Effector memory CD8-positive, alpha-beta T cell (primary cell): ENCODE results near the gene MAPKBP1.
A peak's percentile ranks its signal among the peaks of the same experiment; 100 is the strongest.

Experiments used
- ATAC-seq: fragments of 150-1000 bp; cut with Tn5 transposase; replicated peaks from 2 replicates; pipeline ENCODE4 v1.10.0; 2021; ENCODE audit warnings: mild to moderate bottlenecking, moderate library complexity
- DNase-seq, 3 experiments: peaks; one replicate each; pipeline ENCODE4 v3.0.0; 2021
- H3K27ac Mint-ChIP-seq, 2 donors: one replicate each; pipeline ENCODE4 v1.8.0; 2022; ENCODE audit warnings: mild to moderate bottlenecking in 2 of 2, mixed read lengths in 2 of 2, moderate library complexity in 2 of 2
- H3K27me3 Mint-ChIP-seq, 2 donors: one replicate each; pipeline ENCODE4 v1.8.0; 2022; ENCODE audit warnings: mixed read lengths in 2 of 2
- H3K36me3 Mint-ChIP-seq: one replicate; pipeline ENCODE4 v1.8.0; 2022; ENCODE audit warnings: mild to moderate bottlenecking, moderate library complexity, mixed read lengths; ENCODE audit not compliant: insufficient read depth
- H3K4me1 Mint-ChIP-seq, 2 donors: one replicate each; pipeline ENCODE4 v1.8.0; 2022; ENCODE audit warnings: low read depth in 2 of 2, mixed read lengths in 2 of 2
- H3K4me3 Mint-ChIP-seq, 2 donors: one replicate each; pipeline ENCODE4 v1.8.0; 2022; ENCODE audit warnings: mild to moderate bottlenecking in 2 of 2, mixed read lengths in 2 of 2, moderate library complexity in 2 of 2
- H3K9me3 Mint-ChIP-seq, 2 donors: one replicate each; pipeline ENCODE4 v1.8.0; 2022; ENCODE audit warnings: mixed read lengths in 2 of 2

Gene MAPKBP1

GRCh38 chr15:41817781-41818180 lies 43.5 kb downstream of the MAPKBP1 start:
- DNase-seq, result no peak
- no peaks in the 10 kb centered on the region for H3K4me1 Mint-ChIP-seq
- no peak for ATAC-seq
- H3K27ac Mint-ChIP-seq, result no peak overlapping the region
- H3K36me3 Mint-ChIP-seq, result peaks cover 27% of the 10 kb centered on the region
- H3K9me3 Mint-ChIP-seq, result no peaks in the 10 kb centered on the region
- no peaks in the 10 kb centered on the region for H3K27me3 Mint-ChIP-seq
- H3K4me3 Mint-ChIP-seq, result no peak overlapping the region

DNA sequence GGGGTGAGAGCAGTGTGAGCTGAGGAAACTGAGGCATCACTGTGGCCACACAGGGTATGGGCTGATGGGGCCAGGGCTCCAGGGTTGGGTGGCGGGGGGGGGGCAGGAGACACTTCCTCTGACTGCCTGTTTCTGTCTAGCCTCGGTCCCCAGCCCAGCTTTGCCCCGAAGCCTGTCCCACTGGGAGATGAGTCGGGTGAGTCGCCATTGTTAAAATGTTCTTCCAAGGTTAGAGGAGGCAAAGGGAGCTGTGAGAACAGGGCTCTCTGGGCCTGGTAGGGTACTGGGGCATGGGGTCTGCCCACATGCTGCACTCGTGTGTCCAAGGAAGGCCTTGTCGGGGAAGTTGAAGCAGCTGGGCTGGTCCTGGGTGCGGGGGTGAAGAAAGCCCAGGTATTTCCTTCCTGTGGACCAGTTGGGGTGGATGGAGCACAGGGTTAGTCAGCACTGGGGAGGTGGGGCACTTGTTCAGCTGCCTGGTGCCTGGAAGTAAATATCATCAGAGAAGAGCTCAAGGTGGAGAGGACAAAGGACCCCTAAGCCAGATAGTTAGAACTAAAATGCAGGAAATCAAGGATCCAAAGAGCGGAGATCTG lies 45.3 kb downstream of the MAPKBP1 start:
- no peak for DNase-seq
- Mint-ChIP-seq H3K27me3 (no peaks in the 10 kb centered on the region), H3K4me3 (no peak overlapping the region), H3K36me3 (peaks cover 22% of the 10 kb centered on the region), H3K9me3 (no peaks in the 10 kb centered on the region), H3K27ac (peak overlapping the region; percentile 23 to 73), H3K4me1 (no peaks in the 10 kb centered on the region)
- ATAC-seq, result no peak

DNA sequence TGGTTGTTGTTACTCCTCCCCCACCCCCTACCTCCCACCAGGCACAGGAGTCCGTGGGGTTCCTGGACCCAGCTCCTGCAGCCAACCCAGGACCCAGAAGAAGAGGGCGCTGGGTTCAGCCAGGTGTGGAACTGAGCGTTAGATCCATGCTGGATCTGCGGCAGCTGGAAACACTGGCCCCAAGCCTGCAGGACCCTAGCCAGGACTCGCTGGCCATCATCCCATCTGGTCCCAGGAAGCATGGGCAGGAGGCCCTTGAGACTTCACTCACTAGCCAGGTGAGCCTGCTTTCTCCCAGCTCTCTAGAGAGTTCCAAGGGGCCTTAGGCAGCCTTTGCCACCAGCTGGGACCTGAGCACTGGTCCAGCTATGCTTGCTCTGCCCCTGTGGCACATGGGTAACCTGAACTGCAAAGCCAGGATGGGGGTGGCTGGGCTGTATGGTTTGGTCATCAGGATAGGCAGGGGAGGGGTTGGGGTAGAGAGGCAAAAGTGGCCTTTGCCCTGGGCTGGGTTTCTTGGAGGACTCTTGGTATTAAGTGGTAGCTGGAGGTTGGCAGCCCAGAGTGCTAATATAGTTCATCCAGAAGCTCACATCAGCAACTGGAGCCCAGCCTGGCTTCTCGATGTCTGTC lies 46.6 kb downstream of the MAPKBP1 start:
- Mint-ChIP-seq H3K36me3 (peaks cover 25% of the 10 kb centered on the region), H3K27ac (peak overlapping the region in 1 of 2 donors; percentile 39), H3K4me3 (no peak overlapping the region), H3K4me1 (no peaks in the 10 kb centered on the region), H3K27me3 (no peaks in the 10 kb centered on the region), H3K9me3 (no peaks in the 10 kb centered on the region)
- ATAC-seq (no peak), DNase-seq (no peak)

GRCh38 chr15:41821831-41822230 lies 47.5 kb downstream of the MAPKBP1 start:
- H3K27ac Mint-ChIP-seq, result peak overlapping the region in 1 of 2 donors; percentile 39
- no peaks in the 10 kb centered on the region for H3K9me3 Mint-ChIP-seq
- peaks cover 4 to 5% of the 10 kb centered on the region in 2 donors for H3K4me1 Mint-ChIP-seq
- H3K27me3 Mint-ChIP-seq, result no peaks in the 10 kb centered on the region
- DNase-seq (no peak), ATAC-seq (no peak)
- H3K36me3 Mint-ChIP-seq, result peaks cover 24% of the 10 kb centered on the region
- no peak overlapping the region for H3K4me3 Mint-ChIP-seq

- H3K4me1 Mint-ChIP-seq, result peaks cover 4 to 5% of the 10 kb centered on the region in 2 donors
- no peak overlapping the region for H3K27ac Mint-ChIP-seq
Measured at GRCh38 chr15:41822471-41822870, 48.2 kb downstream of the MAPKBP1 start.

DNA sequence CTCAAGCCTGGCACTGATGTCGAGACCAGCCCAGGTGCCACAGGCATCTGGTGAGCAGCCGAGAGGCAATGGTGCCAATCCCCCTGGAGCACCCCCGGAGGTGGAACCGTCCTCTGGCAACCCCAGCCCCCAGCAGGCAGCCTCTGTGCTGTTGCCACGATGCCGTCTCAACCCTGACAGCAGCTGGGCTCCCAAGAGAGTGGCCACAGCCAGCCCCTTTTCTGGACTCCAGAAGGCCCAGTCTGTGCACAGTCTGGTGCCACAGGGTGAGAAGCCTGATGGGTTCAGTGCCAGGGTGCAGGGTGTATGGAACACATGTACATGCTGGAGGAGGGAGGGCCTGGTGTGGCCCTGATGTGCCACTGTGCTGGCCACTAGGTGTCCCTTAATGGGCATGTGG lies 48.7 kb downstream of the MAPKBP1 start:
- Mint-ChIP-seq H3K27ac (no peak overlapping the region), H3K9me3 (no peaks in the 10 kb centered on the region), H3K4me1 (peaks cover 4 to 5% of the 10 kb centered on the region in 2 donors), H3K4me3 (no peak overlapping the region), H3K36me3 (peaks cover 27% of the 10 kb centered on the region), H3K27me3 (no peaks in the 10 kb centered on the region)
- DNase-seq (no peak), ATAC-seq (no peak)

More at GRCh38 chr15:41822471-41822870, 48.2 kb downstream of the MAPKBP1 start:
- H3K27me3 Mint-ChIP-seq, result no peaks in the 10 kb centered on the region
- H3K9me3 Mint-ChIP-seq, result no peaks in the 10 kb centered on the region
- DNase-seq (no peak), ATAC-seq (no peak)
- peaks cover 23% of the 10 kb centered on the region for H3K36me3 Mint-ChIP-seq
- no peak overlapping the region for H3K4me3 Mint-ChIP-seq

- Mint-ChIP-seq H3K27me3 (no peaks in the 10 kb centered on the region), H3K27ac (no peak overlapping the region), H3K4me1 (peaks cover 6 to 8% of the 10 kb centered on the region in 2 donors), H3K9me3 (no peaks in the 10 kb centered on the region), H3K36me3 (peaks cover 27% of the 10 kb centered on the region), H3K4me3 (no peak overlapping the region)
- DNase-seq, result no peak
- no peak for ATAC-seq
Measured at GRCh38 chr15:41823502-41823901, 49.2 kb downstream of the MAPKBP1 start.

GRCh38 chr15:41824062-41824745 lies 49.9 kb downstream of the MAPKBP1 start:
- Mint-ChIP-seq H3K4me1 (peaks cover 12 to 15% of the 10 kb centered on the region in 2 donors), H3K27ac (no peak overlapping the region), H3K9me3 (no peaks in the 10 kb centered on the region), H3K4me3 (no peak overlapping the region), H3K27me3 (no peaks in the 10 kb centered on the region), H3K36me3 (peaks cover 26% of the 10 kb centered on the region)
- ATAC-seq (no peak), DNase-seq (no peak)

GRCh38 chr15:41825145-41825544 lies 50.9 kb downstream of the MAPKBP1 start:
- Mint-ChIP-seq H3K4me1 (peaks cover 16 to 17% of the 10 kb centered on the region in 2 donors), H3K9me3 (no peaks in the 10 kb centered on the region), H3K4me3 (no peak overlapping the region), H3K27ac (peak overlapping the region in 1 of 2 donors; percentile 58), H3K27me3 (no peaks in the 10 kb centered on the region), H3K36me3 (peaks cover 26% of the 10 kb centered on the region)
- DNase-seq (no peak), ATAC-seq (no peak)

- peak overlapping the region; percentile 80 to 99 for H3K4me3 Mint-ChIP-seq
- ATAC-seq (no peak), DNase-seq (no peak)
- peaks cover 26% of the 10 kb centered on the region for H3K36me3 Mint-ChIP-seq
- no peaks in the 10 kb centered on the region for H3K9me3 Mint-ChIP-seq
- no peaks in the 10 kb centered on the region for H3K27me3 Mint-ChIP-seq
- peaks cover 19 to 20% of the 10 kb centered on the region in 2 donors for H3K4me1 Mint-ChIP-seq
- peak overlapping the region; percentile 7 to 58 for H3K27ac Mint-ChIP-seq
Measured at GRCh38 chr15:41825572-41826535, 51.6 kb downstream of the MAPKBP1 start.

DNA sequence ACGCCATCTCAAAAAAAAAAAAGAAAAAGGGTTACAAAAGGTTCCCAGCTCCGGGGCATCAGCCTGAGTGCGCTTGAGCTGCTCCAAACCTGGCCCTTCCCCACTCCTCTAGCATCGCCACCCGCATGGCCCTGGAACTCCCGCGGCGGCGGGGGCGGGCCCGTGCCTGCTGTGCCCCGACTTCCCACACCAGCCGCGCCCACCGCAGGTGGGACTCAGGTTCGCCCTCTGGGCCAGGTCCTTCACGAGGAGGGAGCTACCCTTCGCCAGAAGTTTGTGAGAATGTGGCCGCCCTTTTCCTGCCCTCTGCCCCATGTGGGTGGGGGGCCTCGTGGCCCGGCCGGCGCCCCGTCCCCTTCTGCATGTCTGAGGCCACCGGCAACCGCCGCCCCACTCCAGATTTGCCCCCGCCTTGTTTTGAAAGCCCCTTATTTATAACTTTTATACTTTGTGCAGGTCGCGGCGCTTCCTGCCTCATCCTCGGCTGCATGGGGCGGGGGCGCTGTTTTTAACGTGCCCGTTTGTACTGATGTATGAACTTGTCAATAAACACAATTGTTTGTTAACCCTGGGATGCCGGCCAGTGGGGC lies 53.1 kb downstream of the MAPKBP1 start:
- Mint-ChIP-seq H3K4me3 (peak overlapping the region; percentile 80 to 99), H3K27me3 (no peaks in the 10 kb centered on the region), H3K27ac (peak overlapping the region; percentile 59 to 94), H3K9me3 (no peaks in the 10 kb centered on the region), H3K36me3 (peaks cover 27% of the 10 kb centered on the region), H3K4me1 (peaks cover 29 to 31% of the 10 kb centered on the region in 2 donors)
- peak; percentile 23 for ATAC-seq
- peak; percentile 13 to 38 (median 22) for DNase-seq

- Mint-ChIP-seq H3K36me3 (peaks cover 25% of the 10 kb centered on the region), H3K27ac (peak within 1 kb of the TSS; percentile 59 to 94), H3K4me1 (peaks cover 37 to 39% of the 10 kb centered on the region in 2 donors), H3K27me3 (no peaks in the 10 kb centered on the region), H3K9me3 (no peaks in the 10 kb centered on the region), H3K4me3 (peak within 1 kb of the TSS; percentile 80 to 99)
- peak; percentile 84 for ATAC-seq
- DNase-seq, result peak; percentile 92 to 96 (median 96)
Measured at GRCh38 chr15:41827880-41828806, 53.9 kb downstream of the MAPKBP1 start, which contains the start of gene JMJD7. JMJD7 (plus strand) TSS chr15:41828092; CDS start chr15:41828125, 33 bp downstream.
